ENCODE results near the gene UACA.

The UACA gene

DNA sequence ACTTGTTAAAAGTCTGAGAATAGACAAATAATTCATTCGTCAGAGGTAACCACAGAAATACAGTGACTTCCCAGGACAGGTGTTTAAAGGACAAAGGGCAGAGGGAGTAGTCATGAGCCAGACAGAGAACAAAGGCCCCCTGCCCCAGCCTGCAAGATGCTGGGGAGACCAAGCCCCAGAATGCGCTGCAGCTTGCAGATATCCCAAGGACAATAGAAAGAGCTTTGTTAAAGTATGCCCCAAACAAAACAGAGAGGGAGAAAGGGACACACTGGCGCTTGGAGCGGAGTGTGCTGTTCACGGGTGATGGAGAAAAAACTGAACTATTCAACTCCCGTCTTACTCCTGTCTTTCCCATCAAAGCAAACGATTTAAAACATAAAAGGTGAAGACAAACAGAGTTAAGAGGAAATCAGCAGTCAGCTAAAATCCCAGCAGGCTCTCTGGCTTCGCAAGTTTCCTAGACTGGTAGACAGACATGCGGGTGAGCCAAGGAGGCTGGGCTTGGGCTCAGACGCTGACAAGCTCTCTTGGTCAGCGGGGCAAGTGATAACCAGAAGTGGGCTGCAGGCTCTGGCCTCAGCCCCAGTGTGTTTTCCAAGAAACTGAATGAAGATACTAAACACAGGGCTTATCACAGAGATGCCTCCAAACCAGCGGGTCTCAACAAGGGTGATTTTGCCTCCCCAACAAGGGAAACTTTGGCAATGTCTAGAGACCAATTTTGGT lies 130.1 kb downstream of the UACA start:
- H3K4me1 ChIP-seq = no peaks in the 10 kb centered on the region
- H3K4me3 ChIP-seq (ENCODE audit: low read depth, low read length) = no peak overlapping the region
- H3K9me3 ChIP-seq = no peaks in the 10 kb centered on the region
- no peak for DNase-seq
- TF ChIP-seq, protein P1, sequence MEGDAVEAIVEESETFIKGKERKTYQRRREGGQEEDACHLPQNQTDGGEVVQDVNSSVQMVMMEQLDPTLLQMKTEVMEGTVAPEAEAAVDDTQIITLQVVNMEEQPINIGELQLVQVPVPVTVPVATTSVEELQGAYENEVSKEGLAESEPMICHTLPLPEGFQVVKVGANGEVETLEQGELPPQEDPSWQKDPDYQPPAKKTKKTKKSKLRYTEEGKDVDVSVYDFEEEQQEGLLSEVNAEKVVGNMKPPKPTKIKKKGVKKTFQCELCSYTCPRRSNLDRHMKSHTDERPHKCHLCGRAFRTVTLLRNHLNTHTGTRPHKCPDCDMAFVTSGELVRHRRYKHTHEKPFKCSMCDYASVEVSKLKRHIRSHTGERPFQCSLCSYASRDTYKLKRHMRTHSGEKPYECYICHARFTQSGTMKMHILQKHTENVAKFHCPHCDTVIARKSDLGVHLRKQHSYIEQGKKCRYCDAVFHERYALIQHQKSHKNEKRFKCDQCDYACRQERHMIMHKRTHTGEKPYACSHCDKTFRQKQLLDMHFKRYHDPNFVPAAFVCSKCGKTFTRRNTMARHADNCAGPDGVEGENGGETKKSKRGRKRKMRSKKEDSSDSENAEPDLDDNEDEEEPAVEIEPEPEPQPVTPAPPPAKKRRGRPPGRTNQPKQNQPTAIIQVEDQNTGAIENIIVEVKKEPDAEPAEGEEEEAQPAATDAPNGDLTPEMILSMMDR (IDR thresholded peaks at IDR 0.05; ENCODE audit: low read depth, low read length) = no peak
- H3K36me3 ChIP-seq = no peaks in the 10 kb centered on the region
- no peaks in the 10 kb centered on the region for H3K27me3 ChIP-seq

DNA sequence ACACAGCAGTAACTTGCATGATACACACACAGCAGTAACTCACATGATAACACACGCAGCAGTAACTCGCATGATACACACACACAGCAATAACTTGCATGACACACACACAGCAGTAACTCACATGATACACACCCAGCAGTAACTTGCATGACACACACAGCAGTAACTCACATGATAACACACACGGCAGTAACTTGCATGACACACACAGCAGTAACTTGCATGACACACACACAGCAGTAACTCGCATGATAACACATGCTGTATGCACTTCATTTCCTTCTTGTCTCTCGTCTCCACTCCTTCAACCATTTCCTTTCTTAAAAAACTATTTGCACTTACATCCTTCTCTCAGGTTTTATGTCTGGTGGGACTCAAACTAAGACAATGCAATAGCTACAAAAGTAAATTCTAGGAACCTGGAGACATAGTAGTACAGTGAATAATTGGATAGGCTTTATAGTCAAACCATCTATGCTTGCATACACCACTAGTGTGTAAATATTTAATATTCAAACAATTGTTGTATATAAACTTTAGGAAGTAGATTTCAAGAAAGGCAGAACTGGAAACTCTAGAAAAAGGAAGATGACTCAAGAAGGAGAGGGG lies 130.8 kb downstream of the UACA start:
- DNase-seq = no peak
- Histone ChIP-seq H3K9me3 (no peaks in the 10 kb centered on the region), H3K4me1 (no peaks in the 10 kb centered on the region), H3K27me3 (no peaks in the 10 kb centered on the region), H3K36me3 (no peaks in the 10 kb centered on the region), H3K4me3 (ENCODE audit: low read depth, low read length) (no peak overlapping the region)
- TF ChIP-seq, protein P1 (IDR thresholded peaks at IDR 0.05; ENCODE audit: low read depth, low read length) = no peak

DNA sequence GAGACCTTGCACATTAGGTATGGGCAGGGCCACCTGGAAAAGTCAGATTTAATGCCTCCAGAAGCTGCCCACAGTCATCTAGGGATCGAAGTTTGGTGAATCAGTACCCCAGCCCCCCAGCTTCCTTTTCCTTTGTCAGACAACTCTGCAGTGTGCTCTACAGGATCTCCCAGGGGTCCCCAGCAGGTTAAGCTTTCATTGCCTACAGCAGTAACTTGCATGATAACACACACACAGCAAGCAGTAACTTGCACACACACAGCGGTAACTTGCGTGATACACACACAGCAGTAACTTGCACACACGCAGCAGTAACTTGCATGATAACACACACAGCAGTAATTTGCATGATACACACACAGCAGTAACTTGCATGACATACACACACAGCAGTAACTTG lies 131.3 kb downstream of the UACA start:
- Histone ChIP-seq H3K4me3 (ENCODE audit: low read depth, low read length) (no peak overlapping the region), H3K27me3 (no peaks in the 10 kb centered on the region), H3K9me3 (no peaks in the 10 kb centered on the region), H3K4me1 (no peaks in the 10 kb centered on the region), H3K36me3 (no peaks in the 10 kb centered on the region)
- TF ChIP-seq, protein P1 (IDR thresholded peaks at IDR 0.05; ENCODE audit: low read depth, low read length) = no peak
- DNase-seq = no peak

DNA sequence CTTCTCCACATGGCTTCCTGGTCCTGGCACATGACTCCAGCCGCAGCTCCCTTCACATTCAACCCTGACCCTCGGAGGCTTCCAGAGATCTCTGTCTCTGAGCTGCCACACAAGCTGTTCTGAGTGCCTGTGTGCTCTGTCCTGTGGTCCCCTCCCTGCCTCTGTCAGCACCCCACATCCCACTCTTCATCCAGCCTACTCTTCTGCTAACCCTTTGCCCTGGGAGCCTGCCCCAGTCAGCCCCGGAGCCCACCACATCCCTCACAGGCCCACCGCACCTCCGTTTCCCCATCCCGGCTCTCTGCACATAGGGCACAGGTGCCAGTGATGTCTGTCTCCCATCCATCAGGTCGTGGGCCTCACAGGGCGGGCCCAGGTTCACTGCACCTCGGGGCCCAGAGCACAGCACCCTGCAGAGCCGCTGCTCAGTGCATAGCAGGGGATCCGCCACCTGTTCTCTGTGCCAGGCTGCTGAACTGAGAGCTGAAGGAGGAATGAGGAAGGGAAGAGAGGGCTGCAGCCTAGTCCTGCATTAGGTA lies 133.6 kb downstream of the UACA start:
- Histone ChIP-seq H3K27me3 (no peaks in the 10 kb centered on the region), H3K36me3 (no peaks in the 10 kb centered on the region), H3K4me1 (no peaks in the 10 kb centered on the region), H3K9me3 (no peaks in the 10 kb centered on the region), H3K4me3 (ENCODE audit: low read depth, low read length) (no peak overlapping the region)
- DNase-seq = no peak
- TF ChIP-seq, protein P1 (IDR thresholded peaks at IDR 0.05; ENCODE audit: low read depth, low read length) = no peak

DNA sequence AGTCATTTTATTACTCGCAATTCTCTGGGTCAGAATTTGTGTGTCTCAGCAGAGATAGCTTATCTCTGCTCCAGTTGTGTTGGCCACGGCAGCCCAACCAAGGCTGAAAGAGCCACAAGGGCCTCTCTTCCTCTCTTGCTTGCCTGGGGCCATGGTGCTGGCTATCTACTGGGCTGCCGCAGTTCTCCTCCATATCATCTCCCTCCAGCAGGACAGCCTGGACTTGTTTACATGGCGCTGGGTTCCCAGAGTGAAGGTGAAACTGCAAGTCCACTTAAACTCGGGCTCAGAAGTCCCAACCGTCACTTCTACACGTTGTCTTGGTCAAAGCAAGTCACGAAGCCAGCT lies 134.8 kb downstream of the UACA start:
- Histone ChIP-seq H3K4me1 (no peaks in the 10 kb centered on the region), H3K4me3 (ENCODE audit: low read depth, low read length) (no peak overlapping the region), H3K36me3 (no peaks in the 10 kb centered on the region), H3K27me3 (no peaks in the 10 kb centered on the region), H3K9me3 (no peaks in the 10 kb centered on the region)
- TF ChIP-seq, protein P1 (IDR thresholded peaks at IDR 0.05; ENCODE audit: low read depth, low read length) = no peak
- DNase-seq = no peak
